ENCODE measurements around the gene MT3.

GRCh38 chr16:56554441-56554840 is 34.9 kb upstream of the MT3 start:
- TF ChIP-seq, protein P1, sequence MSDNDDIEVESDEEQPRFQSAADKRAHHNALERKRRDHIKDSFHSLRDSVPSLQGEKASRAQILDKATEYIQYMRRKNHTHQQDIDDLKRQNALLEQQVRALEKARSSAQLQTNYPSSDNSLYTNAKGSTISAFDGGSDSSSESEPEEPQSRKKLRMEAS (IDR thresholded peaks at IDR 0.05; ENCODE audit: low read depth) = no peak
- TF ChIP-seq REST (IDR thresholded peaks at IDR 0.05; ENCODE audit: low read depth, low read length) (no peak), CTCF (IDR thresholded peaks at IDR 0.05) (no peak), RAD21 (IDR thresholded peaks at IDR 0.05; ENCODE audit: low read length) (no peak), RXRA (IDR thresholded peaks at IDR 0.05; ENCODE audit: borderline replicate concordance, low read depth) (no peak)

Measured in SK-N-SH (cell line).